ENCODE results near the gene ARL9.

Gene ARL9

GRCh38 chr4:56480691-56481090 lies 24.9 kb upstream of the ARL9 start:
- in situ Hi-C loops (cut with HindIII; ENCODE audit: low sequenced_read_pairs): no loop called here
- no peak for TF ChIP-seq CTCF (IDR thresholded peaks at IDR 0.05; ENCODE audit: low read depth, low read length, missing control alignments)

DNA sequence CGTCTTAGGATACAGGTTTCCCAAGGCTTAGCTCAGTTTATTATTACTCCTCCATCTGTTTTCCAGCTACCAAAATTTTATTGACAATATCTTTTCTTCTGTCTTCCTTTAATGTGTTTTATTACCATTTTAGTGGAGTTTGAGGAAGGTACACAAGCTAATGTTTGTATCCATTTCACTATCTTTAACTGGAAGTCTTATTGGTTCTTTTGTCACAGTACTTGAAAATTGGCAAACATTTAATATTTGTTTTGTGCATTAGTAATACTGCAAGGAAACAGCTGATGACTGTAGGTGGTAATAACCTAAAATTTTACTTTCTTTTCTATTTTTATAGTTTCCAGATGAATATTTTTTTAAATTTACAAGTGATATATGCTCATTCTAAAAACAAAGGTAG lies 9.3 kb upstream of the ARL9 start:
- in situ Hi-C loops (cut with HindIII; ENCODE audit: low sequenced_read_pairs): no loop called here
- no peak for TF ChIP-seq CTCF (IDR thresholded peaks at IDR 0.05; ENCODE audit: low read depth, low read length, missing control alignments)
- no peak overlapping the region for H3K4me3 ChIP-seq (ENCODE audit: low read depth, low read length)
- DNase-seq (ENCODE audit: low read depth): no peak

More at GRCh38 chr4:56480691-56481090, 24.9 kb upstream of the ARL9 start:
- H3K4me3 ChIP-seq (ENCODE audit: low read depth, low read length): no peak overlapping the region
- DNase-seq (ENCODE audit: low read depth): no peak

DNA sequence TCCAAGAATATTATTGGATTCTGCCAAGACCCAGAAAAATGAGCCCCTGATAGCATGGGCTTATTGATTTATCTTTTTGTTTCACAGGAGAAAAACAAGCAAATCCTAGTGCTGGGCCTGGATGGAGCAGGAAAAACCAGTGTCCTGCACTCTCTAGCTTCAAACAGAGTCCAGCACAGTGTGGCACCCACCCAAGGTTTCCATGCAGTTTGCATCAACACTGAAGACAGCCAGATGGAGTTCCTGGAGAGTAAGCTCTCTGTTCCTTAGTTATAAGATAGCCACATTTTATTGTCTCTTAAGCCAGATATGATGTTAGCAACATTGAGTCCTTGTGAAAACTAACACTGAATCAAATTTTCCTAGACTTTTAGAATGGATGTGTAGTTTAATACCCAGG lies 5.5 kb downstream of the ARL9 start:
- no peak overlapping the region for H3K4me3 ChIP-seq (ENCODE audit: low read depth, low read length)
- DNase-seq (ENCODE audit: low read depth): no peak
- in situ Hi-C loops (cut with HindIII; ENCODE audit: low sequenced_read_pairs): no loop called here
- no peak for TF ChIP-seq CTCF (IDR thresholded peaks at IDR 0.05; ENCODE audit: low read depth, low read length, missing control alignments)

DNA sequence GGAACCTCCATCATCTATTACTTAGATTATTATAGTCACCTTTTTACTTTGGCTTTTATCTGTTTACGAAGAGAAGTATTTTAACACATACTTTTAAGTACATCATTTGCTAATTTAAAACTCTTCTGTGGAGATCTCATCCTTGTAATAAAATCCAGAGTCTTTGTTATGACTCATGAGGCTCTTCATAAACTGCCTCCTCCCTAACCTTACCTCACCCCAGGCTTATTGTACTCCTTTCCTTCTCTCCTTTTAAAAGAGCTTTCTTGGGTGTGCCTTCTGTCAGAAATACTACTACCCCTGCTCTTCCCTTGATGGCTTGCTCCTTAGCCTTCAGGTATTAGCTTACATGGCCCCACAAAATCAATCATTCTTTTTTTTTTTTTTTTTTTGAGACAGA lies 6.6 kb downstream of the ARL9 start:
- TF ChIP-seq CTCF (IDR thresholded peaks at IDR 0.05; ENCODE audit: low read depth, low read length, missing control alignments): no peak
- in situ Hi-C loops (cut with HindIII; ENCODE audit: low sequenced_read_pairs): no loop called here
- no peak for DNase-seq (ENCODE audit: low read depth)
- H3K4me3 ChIP-seq (ENCODE audit: low read depth, low read length): no peak overlapping the region

GRCh38 chr4:56513517-56513916 lies 7.9 kb downstream of the ARL9 start:
- in situ Hi-C loops (cut with HindIII; ENCODE audit: low sequenced_read_pairs): no loop called here
- no peak for TF ChIP-seq CTCF (IDR thresholded peaks at IDR 0.05; ENCODE audit: low read depth, low read length, missing control alignments)
- no peak for DNase-seq (ENCODE audit: low read depth)
- H3K4me3 ChIP-seq (ENCODE audit: low read depth, low read length): no peak overlapping the region

DNA sequence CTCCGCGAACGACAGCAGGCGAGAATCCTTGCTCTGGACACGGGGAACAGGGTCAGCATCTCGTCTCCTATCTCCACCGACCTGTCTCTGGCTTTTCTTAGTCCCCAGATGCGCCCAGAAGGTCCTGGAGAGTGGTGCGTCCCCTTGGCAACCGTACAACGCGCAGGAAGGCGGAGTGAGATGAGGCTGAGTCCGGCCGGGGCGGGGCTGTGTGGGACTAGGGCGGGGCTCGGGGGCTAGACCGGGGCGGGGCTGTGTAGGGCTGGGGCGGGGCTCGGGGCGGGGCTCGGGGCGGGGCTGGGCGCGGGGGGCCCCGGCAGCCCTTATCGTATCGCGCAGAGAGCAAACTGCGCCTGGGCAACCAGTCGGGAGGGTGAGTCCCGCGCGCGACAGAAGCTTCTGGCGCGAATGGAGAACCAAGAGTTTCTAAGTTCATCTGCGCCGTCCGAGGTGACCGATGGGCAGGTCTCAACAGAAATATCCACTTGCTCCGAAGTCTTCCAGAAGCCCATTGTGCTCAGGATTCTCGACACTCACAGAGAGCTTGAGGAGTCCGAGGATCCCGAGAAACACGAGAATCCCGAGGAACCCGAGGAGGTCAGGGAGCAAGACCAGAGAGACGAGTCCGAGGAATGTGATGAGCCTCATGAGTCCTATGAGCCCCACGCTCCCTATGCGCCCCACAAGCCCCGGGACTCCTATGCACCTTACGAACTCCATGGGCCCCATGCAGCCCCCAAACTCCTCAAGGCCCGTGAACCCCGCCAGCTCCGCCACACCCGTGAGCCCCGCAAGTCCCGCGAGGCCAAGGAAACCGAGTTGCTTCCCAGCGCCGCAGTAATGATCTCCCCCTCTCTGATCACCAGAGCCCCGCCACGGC lies 24.9 kb downstream of the ARL9 start:
- TF ChIP-seq CTCF (IDR thresholded peaks at IDR 0.05; ENCODE audit: low read depth, low read length, missing control alignments): no peak
- peak; percentile 45 for DNase-seq (ENCODE audit: low read depth)
- in situ Hi-C loops (cut with HindIII; ENCODE audit: low sequenced_read_pairs): no loop called here
- H3K4me3 ChIP-seq (ENCODE audit: low read depth, low read length): peak overlapping the region; percentile 61
